HL-60/S4 treated with phorbol 12-myristate 13-acetate at 8.2 ng/mL for 4 days and 3 days (cell line): ENCODE results near the gene TRMT10A.

ENCODE experiments used
- in situ Hi-C: fragments of 300-500 bp; cut with MboI; formaldehyde crosslinking; loops from 2 replicates; pipeline ENCODE4 v1.15.0; 2022; ENCODE audit warnings: low sequenced_read_pairs

TRMT10A gene

DNA sequence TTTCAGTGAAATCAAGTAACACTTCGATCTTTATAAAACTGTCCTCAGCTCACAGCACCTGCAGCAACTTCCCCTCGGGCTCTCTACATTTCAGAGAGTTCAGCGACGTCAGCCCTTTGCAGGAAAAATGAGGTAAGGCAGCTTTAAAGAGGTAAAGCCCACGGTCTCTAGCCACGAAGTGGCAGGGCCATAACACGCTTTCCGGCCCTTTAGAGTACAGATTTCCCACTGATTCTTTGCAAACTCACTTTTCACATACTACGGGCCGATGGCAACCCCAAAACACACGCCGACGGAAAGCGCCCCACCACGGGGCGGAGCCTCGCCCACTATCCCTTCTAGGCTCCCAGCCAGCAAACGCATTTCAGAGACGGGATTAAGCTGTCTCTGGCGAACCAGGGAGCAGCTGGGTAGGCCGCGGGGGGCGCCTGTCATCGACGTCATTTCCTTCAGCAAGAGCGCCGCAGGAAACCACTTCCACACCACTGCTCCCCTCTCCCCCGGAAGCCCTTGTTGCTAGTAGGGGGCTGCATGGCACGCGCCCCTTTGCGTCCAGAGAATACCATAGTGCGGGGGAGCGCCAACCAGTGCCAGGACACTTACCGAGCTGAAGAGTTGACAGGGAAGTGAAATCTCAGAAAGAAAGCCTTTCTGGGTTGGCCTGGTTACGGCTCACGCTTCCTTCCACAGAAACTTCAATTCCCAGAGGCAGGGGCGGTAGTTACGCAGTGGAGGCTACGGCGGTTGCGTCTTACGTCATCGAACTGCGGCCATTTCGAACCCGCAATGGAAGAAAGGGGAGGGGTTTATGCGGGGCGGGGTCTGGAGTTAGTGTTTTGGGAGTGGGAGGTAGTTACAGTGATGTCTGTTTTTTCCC, at the start of gene TRMT10A:
Gene TRMT10A (minus strand): TSS at position 730 of the 877 bp plus-strand sequence. CDS start 4,701 bp downstream, outside the sequence.
- in situ Hi-C loops = loop anchor here (25.0 kb wide), 1 partner anchor 249 kb away; the partner anchor contains the start of gene DAPP1

DNA sequence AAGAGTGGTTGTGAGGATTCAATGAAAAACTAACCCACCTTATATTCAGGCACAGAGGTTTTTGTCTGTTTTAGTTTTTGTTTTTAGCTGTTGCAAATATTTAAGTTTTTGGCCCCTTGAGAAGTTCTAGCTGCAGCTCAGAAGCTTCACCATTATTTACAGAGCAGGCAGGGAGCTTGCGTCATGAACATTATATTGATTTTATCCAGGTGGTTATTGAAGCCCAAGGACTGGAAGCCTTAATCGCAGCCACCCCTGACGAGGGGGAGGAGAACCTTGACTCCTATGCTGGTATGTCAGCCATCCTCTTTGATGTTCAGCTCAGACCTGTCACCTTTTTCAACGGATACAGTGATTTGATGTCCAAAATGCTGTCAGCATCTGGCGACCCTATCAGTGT, 48.9 kb upstream of the TRMT10A start:
- in situ Hi-C loops = no loop called here

DNA sequence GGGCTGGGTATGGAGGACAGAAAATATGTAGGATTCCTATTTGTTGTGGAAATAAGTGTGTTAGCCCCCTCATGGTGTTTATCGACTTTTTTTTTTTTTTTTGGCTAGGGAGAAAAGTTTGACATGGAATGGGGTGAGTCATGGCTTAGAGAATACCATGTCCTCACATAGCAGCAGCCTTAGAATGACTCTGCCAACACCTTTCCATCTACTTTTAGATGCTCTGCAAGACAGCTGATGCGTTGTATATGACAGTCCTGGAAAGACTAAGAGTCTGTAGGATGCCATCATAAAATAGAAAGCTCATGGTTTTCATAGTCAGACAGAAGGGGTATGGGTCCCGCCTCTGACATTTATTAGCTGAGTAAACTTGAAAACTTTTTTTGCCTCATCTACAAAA, 48.4 kb upstream of the TRMT10A start:
- in situ Hi-C loops = no loop called here

DNA sequence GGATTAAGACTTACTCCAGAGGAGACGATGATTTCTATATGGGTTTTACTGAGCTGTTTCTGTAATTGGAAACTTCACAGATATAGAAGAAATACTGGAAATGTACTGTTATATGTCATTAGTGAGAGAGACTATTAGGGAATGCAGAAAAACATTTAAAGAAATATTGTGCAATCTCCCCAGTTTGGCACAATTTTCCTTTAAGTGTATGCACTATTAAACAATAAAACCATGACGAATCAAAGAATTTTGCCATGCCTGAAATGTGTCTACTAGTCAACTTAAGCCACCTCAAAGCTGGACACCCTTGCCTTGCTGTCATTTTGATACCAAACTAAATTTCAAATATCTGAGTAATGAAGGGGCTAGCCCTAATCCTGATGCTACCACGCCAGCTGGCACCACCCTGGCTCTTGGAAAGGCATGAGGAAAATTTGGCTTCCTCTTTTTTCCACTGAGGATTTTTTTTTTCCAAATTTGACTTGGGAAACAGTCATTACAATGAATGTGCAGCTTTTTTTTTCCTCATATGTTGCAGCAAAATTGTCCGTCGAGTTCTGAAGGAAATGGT, 46.9 kb upstream of the TRMT10A start:
- in situ Hi-C loops = no loop called here

GRCh38 chr4:99608417-99608816, 44.6 kb upstream of the TRMT10A start:
- in situ Hi-C loops = no loop called here

DNA sequence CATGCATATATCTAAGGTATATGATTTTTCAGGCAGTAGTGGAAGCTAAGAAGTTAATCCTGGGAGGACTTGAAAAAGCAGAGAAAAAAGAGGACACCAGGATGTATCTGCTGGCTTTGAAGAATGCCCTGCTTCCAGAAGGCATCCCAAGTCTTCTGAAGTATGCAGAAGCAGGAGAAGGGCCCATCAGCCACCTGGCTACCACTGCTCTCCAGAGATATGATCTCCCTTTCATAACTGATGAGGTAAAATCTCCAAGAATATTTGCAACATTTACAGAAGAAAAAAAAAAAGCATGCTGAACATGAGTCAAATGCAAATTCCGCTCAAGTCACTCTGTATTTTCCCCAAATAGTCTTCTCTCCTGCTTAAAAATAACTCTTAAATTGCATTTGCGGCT, 42.9 kb upstream of the TRMT10A start:
- in situ Hi-C loops = no loop called here

- in situ Hi-C loops = no loop called here
Measured at GRCh38 chr4:99594818-99595217, 31.0 kb upstream of the TRMT10A start.

- in situ Hi-C loops = no loop called here
Measured at GRCh38 chr4:99593781-99594641, 30.2 kb upstream of the TRMT10A start.

- in situ Hi-C loops = no loop called here
Measured at GRCh38 chr4:99591757-99592156, 27.9 kb upstream of the TRMT10A start.

- in situ Hi-C loops = no loop called here
Measured at GRCh38 chr4:99587803-99588202, 24.0 kb upstream of the TRMT10A start.

- in situ Hi-C loops = no loop called here
Measured at GRCh38 chr4:99587309-99587708, 23.5 kb upstream of the TRMT10A start.

DNA sequence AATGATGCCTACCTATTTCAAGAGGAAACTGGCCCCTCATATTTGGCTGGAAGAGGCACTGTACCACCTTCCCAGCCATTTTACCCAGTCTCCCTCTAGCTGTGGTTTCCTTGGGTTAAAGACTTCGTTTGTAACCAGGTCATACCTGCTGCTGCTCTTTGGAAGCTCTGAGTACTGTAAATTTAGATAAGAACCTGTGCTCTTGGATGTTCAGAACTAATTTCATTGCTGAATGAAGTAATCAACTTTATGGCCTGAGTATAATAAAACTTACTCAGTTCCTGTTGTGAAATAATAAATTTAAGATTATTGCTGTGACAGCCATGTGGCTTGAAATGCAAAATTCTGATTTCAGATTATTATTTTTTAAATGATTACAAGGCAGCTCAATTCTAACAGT, 23.0 kb upstream of the TRMT10A start:
- in situ Hi-C loops = no loop called here

GRCh38 chr4:99586322-99586721, 22.5 kb upstream of the TRMT10A start:
- in situ Hi-C loops = no loop called here

DNA sequence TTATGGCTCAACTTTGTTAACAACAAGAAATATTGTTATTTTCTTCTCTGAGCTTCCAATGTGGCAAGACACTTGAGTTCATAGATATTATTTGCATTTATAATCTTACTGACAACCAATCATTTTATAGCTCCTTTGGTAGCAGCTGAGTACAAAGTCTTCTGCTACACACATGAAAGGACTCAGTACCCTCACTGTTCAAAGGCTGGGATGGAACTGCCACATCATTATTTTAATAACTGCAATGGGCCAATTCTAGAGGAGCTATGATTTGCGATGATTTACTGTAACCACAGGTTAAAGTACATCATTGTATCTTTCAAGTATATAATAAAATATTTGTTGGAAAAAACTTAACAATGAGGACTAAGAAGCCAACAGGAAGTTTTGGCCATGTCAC, 21.7 kb upstream of the TRMT10A start:
- in situ Hi-C loops = no loop called here

- in situ Hi-C loops = no loop called here
Measured at GRCh38 chr4:99578714-99579113, 14.9 kb upstream of the TRMT10A start.

DNA sequence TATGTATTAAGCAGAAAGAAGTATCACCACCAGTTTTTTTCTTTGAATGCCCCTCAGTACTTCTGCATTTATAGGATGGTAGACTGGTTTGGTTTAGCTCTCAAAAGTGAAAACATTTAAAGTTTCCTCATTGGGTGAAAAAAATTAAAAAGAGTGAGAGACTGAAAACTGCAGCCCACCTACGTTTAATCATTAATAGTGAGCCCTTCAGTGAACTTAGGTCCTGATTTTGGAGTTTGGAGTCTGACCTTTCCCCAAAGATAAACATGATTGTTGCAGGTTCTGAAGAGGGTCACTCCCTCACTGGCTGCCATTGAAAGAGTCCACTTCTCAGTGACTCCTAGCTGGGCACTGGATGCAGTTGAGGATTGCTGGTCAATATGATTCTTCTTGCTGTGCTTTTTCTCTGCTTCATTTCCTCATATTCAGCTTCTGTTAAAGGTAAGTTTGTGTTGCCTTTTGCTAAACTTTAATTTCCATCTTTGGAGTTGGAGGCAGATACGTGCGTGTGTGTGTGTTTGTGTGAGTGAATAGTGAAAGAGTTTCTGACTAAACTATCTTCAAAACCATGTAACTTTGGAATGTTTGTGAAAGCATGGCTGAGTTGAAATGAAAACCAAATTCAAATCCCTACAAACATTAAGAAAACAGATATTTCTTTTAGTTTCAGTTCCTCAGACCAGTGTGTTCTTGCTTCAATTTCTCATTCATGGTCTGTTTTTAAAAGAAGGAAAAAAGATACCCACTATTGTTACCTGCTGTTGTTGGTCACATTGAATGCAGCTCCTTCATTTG, 10.9 kb upstream of the TRMT10A start, which contains the start of gene MTTP:
Gene MTTP (plus strand): TSS at position 295 of the 795 bp plus-strand sequence. CDS start 86 bp downstream, at position 381.
- in situ Hi-C loops = loop anchor here (25.0 kb wide), 1 partner anchor 238 kb away; the partner anchor contains the start of gene DAPP1

DNA sequence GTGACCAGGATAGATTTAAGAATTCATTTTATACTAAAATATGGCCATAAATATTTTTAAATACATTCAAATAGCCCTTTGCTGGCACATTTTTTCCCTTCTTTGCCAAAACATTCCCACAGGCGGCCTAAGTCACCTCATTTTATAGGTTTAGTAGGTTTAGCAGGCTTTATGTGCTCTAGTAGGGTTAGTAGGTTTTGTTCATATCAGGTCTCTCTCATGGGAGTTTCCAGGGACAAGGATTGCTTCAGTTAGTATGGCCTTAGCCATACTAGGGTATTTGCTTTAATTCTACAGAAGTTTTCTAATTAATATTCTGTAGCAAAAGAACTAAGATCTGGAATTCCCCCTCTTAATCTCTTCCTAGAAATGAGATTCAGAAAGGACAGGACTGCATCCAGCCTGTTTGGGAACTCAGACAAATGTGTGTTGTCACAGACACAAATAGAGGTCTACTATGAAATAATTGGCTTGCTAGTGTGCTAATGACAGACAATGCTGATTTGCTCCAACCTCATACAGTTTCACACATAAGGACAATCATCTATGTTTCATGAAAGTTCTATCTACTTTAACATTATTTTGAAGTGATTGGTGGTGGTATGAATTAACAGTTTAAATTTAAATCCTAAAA, 10.0 kb upstream of the TRMT10A start:
- in situ Hi-C loops = loop anchor here (25.0 kb wide), 1 partner anchor 238 kb away; the partner anchor contains the start of gene DAPP1

DNA sequence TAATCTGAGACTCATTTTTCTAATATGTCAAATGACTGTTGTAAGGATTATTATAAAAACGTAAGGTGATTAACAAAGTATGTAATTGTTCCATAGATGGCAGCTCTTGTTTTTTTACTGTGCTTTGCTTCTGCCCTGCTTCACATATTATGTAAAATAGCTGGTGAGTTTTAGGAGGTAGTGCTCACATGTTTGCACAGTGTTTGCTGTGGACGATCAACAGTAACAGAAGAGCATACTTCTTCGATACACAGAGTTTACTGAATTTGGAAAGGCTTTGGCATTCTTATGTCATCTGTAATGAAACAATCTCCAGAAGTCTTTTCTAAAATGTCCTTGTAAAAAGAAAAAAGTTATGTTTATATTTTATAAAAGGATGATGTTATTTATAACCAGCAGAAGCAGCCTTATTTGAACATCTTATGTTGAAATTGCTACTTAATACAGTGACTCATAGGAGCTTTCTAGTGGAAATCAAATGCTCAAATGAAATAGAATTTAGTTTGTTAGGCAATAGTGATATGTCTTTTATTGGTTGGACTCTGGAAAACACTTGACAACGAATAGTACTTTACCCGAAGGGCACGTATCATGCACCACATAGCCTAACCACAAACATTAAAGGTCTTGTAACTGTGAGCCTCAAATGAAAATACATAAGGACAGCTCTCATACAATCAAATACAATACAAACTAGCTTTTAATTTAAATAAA, 8.8 kb upstream of the TRMT10A start:
- in situ Hi-C loops = loop anchor here (25.0 kb wide), 1 partner anchor 240 kb away; the partner anchor contains the start of gene DAPP1

GRCh38 chr4:99571883-99572282, 8.0 kb upstream of the TRMT10A start:
- in situ Hi-C loops = loop anchor here (25.0 kb wide), 1 partner anchor 240 kb away; the partner anchor contains the start of gene DAPP1
